H1 (cell line): Measurements from ENCODE around the gene BAD. TPM values are rescaled to one million over a fixed set of nuclear protein-coding genes. Genes with fewer than 3 reads are reported as not detected.

Experiments used
- GTF2F1 ChIP-seq: IDR thresholded peaks from 2 replicates; pipeline ENCODE4 v1.6.1; 2012; ENCODE audit warnings: low read depth, low read length, improper control_type of control experiment, borderline replicate concordance
- SP2 ChIP-seq: IDR thresholded peaks from 2 replicates; pipeline ENCODE4 v1.6.1; 2012; ENCODE audit warnings: mild to moderate bottlenecking, low read length, inconsistent platforms
- polyA plus RNA-seq, 7 experiments: library from polyadenylated mRNA; depleted of rRNA in 3 of 7; stranded (reverse) in 5 of 7; unstranded in 2 of 7; fragments of >200 nt in 5 of 7; fragments of 200-250 nt in 2 of 7; gene quantifications; 1 replicate in 5 of 7; 2 replicates in 1 of 7; 4 replicates in 1 of 7; pipeline versions ENCODE4 v1.2.1 to v1.2.3, GENCODE V29; 2011 to 2013; ENCODE audit warnings: missing spikeins in 2 of 7, mixed read lengths in 2 of 7
- total RNA-seq: library from RNA; stranded (reverse); fragmentation: NEBNext Ultra II Directional; extraction: Animal tissue kit (Norgen Biotek cat#: 25700); gene quantifications from 2 replicates; pipeline ENCODE4 v1.2.1, GENCODE V29; 2021

The BAD gene
- total and polyA plus RNA-seq, 2 of the 8 experiments (the other 6 are each of a cell fraction or from before 2014, with no cell fraction given): 23.1 to 33.7 TPM

DNA sequence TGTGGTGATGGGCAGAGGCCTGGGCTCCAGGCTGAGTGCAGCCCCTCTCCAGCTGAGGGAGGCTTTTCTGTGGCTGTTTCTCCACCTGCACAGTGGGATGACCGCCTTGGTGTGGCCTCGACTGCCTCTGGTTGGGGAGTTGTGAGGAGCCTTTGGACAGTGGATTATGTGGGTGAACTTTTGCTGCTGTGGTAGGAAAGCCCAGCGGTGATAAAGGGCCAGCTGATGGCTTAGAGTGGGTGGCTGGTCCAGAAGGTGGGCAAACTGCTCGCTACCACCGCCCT is 19.5 kb upstream of the BAD start (continued):
- TF ChIP-seq SP2 (no peak), GTF2F1 (no peak)
